Activated CD8-positive, alpha-beta memory T cell treated with anti-CD3 and anti-CD28 coated beads, Interleukin-2, amount 10 ng/mL, durations not matched to agents 7 days and 5 days (primary cell): ENCODE results near the gene FAM78B. TPM values are rescaled to one million over a fixed set of nuclear protein-coding genes. Genes with fewer than 3 reads are reported as not detected.

ENCODE experiments used
- ATAC-seq: fragments of 150-1000 bp; cut with Tn5 transposase; one replicate; pipeline ENCODE4 v1.10.0; 2021; ENCODE audit warnings: moderate library complexity
- CTCF ChIA-PET: fragments of 350-600 bp; sonication (Branson Sonifier 250); formaldehyde crosslinking; loops from one replicate; lab custom pipeline; 2021; ENCODE audit warnings: antibody characterized with exemption; lab: Charles Lee
- DNase-seq: peaks from one replicate; pipeline ENCODE4 v3.0.0-alpha.2; 2020
- H3K27ac Mint-ChIP-seq: one replicate; pipeline ENCODE4 v1.8.0; 2021; ENCODE audit warnings: mild to moderate bottlenecking, mixed read lengths
- H3K27me3 Mint-ChIP-seq: one replicate; pipeline ENCODE4 v1.8.0; 2021; ENCODE audit warnings: mixed read lengths
- H3K36me3 Mint-ChIP-seq: one replicate; pipeline ENCODE4 v1.8.0; 2021; ENCODE audit warnings: mild to moderate bottlenecking, mixed read lengths
- H3K4me1 Mint-ChIP-seq: one replicate; pipeline ENCODE4 v1.8.0; 2021; ENCODE audit warnings: mixed read lengths
- H3K4me3 Mint-ChIP-seq: one replicate; pipeline ENCODE4 v1.8.0; 2021; ENCODE audit warnings: mild to moderate bottlenecking, moderate library complexity, mixed read lengths
- H3K9me3 Mint-ChIP-seq: one replicate; pipeline ENCODE4 v1.8.0; 2022; ENCODE audit warnings: low read depth, mixed read lengths
- total RNA-seq, 2 experiments: library from RNA; stranded (reverse); gene quantifications; one replicate each; pipeline ENCODE4 v1.2.3, GENCODE V29; 2021

FAM78B gene
- total RNA-seq, 2 experiments from 2014 or later: 0.15 to 0.82 TPM

DNA sequence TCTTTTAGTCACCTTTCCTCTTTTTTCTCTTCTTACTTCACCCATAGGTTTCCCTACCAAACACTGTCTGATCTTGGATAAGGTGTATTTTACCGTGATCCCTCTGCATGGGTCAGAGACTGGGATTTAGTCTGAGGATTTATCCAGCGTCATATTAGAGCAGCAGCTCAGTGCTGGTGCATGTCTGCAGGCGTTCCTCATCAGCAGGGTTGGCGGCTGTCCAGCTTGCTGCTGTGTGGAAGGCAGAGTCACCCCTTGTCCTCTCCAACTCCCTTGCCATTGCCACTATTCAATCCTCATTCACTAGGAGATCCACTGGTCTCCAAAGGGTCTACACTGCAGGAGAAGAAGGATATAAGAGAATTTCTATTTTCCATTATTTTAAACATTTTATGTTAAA is 7.3 kb upstream of the FAM78B start:
- Mint-ChIP-seq H3K36me3 (no peaks in the 10 kb centered on the region), H3K27me3 (peaks cover 5% of the 10 kb centered on the region), H3K4me3 (no peak overlapping the region), H3K27ac (no peak overlapping the region), H3K4me1 (no peaks in the 10 kb centered on the region), H3K9me3 (no peaks in the 10 kb centered on the region)
- CTCF ChIA-PET: no interaction called here
- no peak for ATAC-seq
- DNase-seq: no peak

GRCh38 chr1:166172106-166172505 is 5.3 kb upstream of the FAM78B start:
- no peak for DNase-seq
- Mint-ChIP-seq H3K36me3 (no peaks in the 10 kb centered on the region), H3K9me3 (no peaks in the 10 kb centered on the region), H3K27me3 (peaks cover 24% of the 10 kb centered on the region), H3K4me3 (no peak overlapping the region), H3K4me1 (peaks cover 3% of the 10 kb centered on the region), H3K27ac (no peak overlapping the region)
- CTCF ChIA-PET: no interaction called here
- ATAC-seq: no peak

DNA sequence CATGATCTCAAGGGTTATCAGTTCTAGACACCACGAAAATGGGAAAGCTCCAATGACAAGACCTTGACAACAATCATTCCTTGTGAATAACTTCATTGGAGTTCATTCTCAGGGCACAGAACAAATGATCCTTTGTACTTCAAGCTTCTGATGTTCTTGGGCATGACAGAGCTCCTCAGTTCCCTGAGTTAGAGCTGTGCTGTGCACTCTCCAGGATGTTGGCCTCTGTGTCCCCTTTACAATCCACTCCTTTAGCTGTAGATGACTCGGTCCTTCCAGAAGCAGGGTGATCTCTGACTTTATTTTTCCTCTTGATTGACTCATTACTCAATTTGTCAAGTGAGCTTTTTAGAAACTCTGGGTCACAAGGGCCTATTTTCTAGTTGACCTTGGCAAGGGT is 3.9 kb upstream of the FAM78B start:
- no peaks in the 10 kb centered on the region for H3K36me3 Mint-ChIP-seq
- no peak overlapping the region for H3K4me3 Mint-ChIP-seq
- CTCF ChIA-PET: interaction anchor here (0.9 kb wide), 1 partner anchor 12 kb away, joined by 3 read pairs; no protein-coding TSS in a partner anchor
- H3K9me3 Mint-ChIP-seq: no peaks in the 10 kb centered on the region
- peaks cover 28% of the 10 kb centered on the region for H3K27me3 Mint-ChIP-seq
- ATAC-seq (no peak), DNase-seq (no peak)
- peaks cover 6% of the 10 kb centered on the region for H3K4me1 Mint-ChIP-seq
- H3K27ac Mint-ChIP-seq: no peak overlapping the region

DNA sequence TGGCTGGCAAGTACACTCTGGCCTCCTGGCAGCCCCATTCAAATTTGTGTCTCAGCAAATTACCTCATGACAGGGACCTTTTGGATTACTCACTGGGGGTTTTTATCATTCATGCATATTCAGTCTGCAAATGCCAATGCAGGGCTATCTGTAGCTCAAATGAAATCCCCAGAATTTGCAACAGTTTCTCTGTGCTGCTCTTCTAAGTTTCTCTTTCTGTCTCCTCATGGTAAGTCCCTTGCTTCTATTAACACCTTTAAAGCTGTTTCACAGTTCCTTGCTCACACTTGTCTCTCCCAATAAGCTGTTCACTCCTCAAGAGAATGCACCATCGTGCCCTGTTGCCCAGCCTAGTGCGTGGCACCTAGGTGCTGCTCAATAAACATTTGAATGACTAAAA is 3.3 kb upstream of the FAM78B start:
- ATAC-seq: no peak
- Mint-ChIP-seq H3K4me3 (no peak overlapping the region), H3K27ac (no peak overlapping the region), H3K9me3 (no peaks in the 10 kb centered on the region), H3K27me3 (peaks cover 35% of the 10 kb centered on the region), H3K36me3 (no peaks in the 10 kb centered on the region), H3K4me1 (peaks cover 9% of the 10 kb centered on the region)
- no peak for DNase-seq
- CTCF ChIA-PET: no interaction called here

DNA sequence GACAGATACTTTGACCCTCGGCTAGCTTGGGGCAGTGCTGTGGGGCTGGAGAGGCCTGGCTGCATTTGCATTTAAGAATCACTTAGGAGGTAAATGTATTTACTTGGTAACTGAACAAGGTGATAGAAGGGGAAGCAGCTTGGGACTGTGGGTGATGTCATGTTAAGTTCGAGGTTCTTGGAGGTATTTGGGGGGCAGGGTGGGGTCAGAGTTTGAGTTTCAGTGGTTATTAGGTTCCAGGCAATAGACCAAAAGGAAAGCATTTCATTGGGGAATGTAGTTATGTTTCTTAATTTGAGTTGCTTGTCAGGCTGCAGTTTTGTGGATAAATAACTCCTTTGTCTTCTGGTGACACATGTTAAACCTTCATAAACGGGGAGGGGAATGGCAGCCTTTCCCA is 2.4 kb upstream of the FAM78B start:
- no peak for DNase-seq
- no peak for ATAC-seq
- Mint-ChIP-seq H3K4me3 (no peak overlapping the region), H3K4me1 (peaks cover 9% of the 10 kb centered on the region), H3K36me3 (no peaks in the 10 kb centered on the region), H3K9me3 (no peaks in the 10 kb centered on the region), H3K27ac (no peak overlapping the region), H3K27me3 (peaks cover 43% of the 10 kb centered on the region)
- CTCF ChIA-PET: no interaction called here

- H3K27me3 Mint-ChIP-seq: peaks cover 59% of the 10 kb centered on the region
- ATAC-seq (no peak), DNase-seq (no peak)
- no peaks in the 10 kb centered on the region for H3K9me3 Mint-ChIP-seq
- peak overlapping the region; percentile 34 for H3K27ac Mint-ChIP-seq
- H3K4me3 Mint-ChIP-seq: peak overlapping the region; percentile 50
- CTCF ChIA-PET: no interaction called here
- H3K4me1 Mint-ChIP-seq: peaks cover 9% of the 10 kb centered on the region
- no peaks in the 10 kb centered on the region for H3K36me3 Mint-ChIP-seq
These were observed 748 bp upstream of the FAM78B start for GRCh38 chr1:166167572-166167925.

GRCh38 chr1:166166329-166166697 is 488 bp downstream of the FAM78B start:
- Mint-ChIP-seq H3K9me3 (no peaks in the 10 kb centered on the region), H3K36me3 (no peaks in the 10 kb centered on the region), H3K27ac (no peak overlapping the region), H3K4me1 (peaks cover 9% of the 10 kb centered on the region), H3K4me3 (no peak overlapping the region), H3K27me3 (peaks cover 67% of the 10 kb centered on the region)
- no peak for ATAC-seq
- CTCF ChIA-PET: no interaction called here
- DNase-seq: no peak

- H3K9me3 Mint-ChIP-seq: no peaks in the 10 kb centered on the region
- no peaks in the 10 kb centered on the region for H3K36me3 Mint-ChIP-seq
- CTCF ChIA-PET: no interaction called here
- no peak for DNase-seq
- peaks cover 9% of the 10 kb centered on the region for H3K4me1 Mint-ChIP-seq
- peaks cover 67% of the 10 kb centered on the region for H3K27me3 Mint-ChIP-seq
- peak overlapping the region; percentile 36 for H3K4me3 Mint-ChIP-seq
- H3K27ac Mint-ChIP-seq: no peak overlapping the region
- peak; percentile 32 for ATAC-seq
These were observed 1.0 kb downstream of the FAM78B start for GRCh38 chr1:166165661-166166328.

GRCh38 chr1:166164995-166165660 is 1.7 kb downstream of the FAM78B start:
- Mint-ChIP-seq H3K4me3 (peak overlapping the region; percentile 36), H3K4me1 (peaks cover 9% of the 10 kb centered on the region), H3K36me3 (no peaks in the 10 kb centered on the region), H3K27me3 (peaks cover 65% of the 10 kb centered on the region), H3K9me3 (no peaks in the 10 kb centered on the region), H3K27ac (no peak overlapping the region)
- no peak for DNase-seq
- CTCF ChIA-PET: no interaction called here
- no peak for ATAC-seq

DNA sequence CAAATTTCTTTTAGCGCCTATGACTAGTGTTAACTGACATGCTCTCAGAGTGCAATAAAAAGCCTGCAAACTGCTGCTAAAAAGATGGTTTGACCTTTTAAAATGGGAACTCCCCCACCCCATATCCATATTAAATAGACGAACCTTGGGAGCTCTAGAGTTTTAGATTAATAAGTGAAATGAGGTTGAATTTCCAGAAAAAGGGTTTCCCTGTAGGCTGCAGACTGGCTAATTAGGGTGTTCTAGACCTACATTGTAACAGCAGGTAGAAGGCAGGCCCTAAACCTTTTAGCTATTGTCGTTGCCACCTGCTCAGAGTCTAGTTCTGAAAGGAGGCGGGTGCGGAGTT is 2.2 kb downstream of the FAM78B start:
- ATAC-seq (no peak), DNase-seq (no peak)
- CTCF ChIA-PET: no interaction called here
- Mint-ChIP-seq H3K27me3 (peaks cover 64% of the 10 kb centered on the region), H3K4me3 (no peak overlapping the region), H3K9me3 (no peaks in the 10 kb centered on the region), H3K4me1 (peaks cover 9% of the 10 kb centered on the region), H3K36me3 (no peaks in the 10 kb centered on the region), H3K27ac (no peak overlapping the region)

- ATAC-seq (no peak), DNase-seq (no peak)
- H3K4me3 Mint-ChIP-seq: no peak overlapping the region
- CTCF ChIA-PET: no interaction called here
- no peaks in the 10 kb centered on the region for H3K36me3 Mint-ChIP-seq
- peaks cover 28% of the 10 kb centered on the region for H3K27me3 Mint-ChIP-seq
- no peaks in the 10 kb centered on the region for H3K4me1 Mint-ChIP-seq
- H3K9me3 Mint-ChIP-seq: no peaks in the 10 kb centered on the region
- no peak overlapping the region for H3K27ac Mint-ChIP-seq
These were observed 7.1 kb downstream of the FAM78B start for GRCh38 chr1:166159656-166160055.

GRCh38 chr1:166156674-166157073 is 10.1 kb downstream of the FAM78B start:
- H3K4me1 Mint-ChIP-seq: no peaks in the 10 kb centered on the region
- ATAC-seq: no peak
- no peak overlapping the region for H3K27ac Mint-ChIP-seq
- no peaks in the 10 kb centered on the region for H3K36me3 Mint-ChIP-seq
- DNase-seq: no peak
- peaks cover 4% of the 10 kb centered on the region for H3K27me3 Mint-ChIP-seq
- no peak overlapping the region for H3K4me3 Mint-ChIP-seq
- H3K9me3 Mint-ChIP-seq: no peaks in the 10 kb centered on the region
- CTCF ChIA-PET: no interaction called here

GRCh38 chr1:166155108-166155507 is 11.7 kb downstream of the FAM78B start:
- ATAC-seq (no peak), DNase-seq (no peak)
- Mint-ChIP-seq H3K4me3 (no peak overlapping the region), H3K4me1 (no peaks in the 10 kb centered on the region), H3K36me3 (no peaks in the 10 kb centered on the region), H3K27ac (no peak overlapping the region), H3K9me3 (no peaks in the 10 kb centered on the region), H3K27me3 (no peaks in the 10 kb centered on the region)
- CTCF ChIA-PET: no interaction called here

DNA sequence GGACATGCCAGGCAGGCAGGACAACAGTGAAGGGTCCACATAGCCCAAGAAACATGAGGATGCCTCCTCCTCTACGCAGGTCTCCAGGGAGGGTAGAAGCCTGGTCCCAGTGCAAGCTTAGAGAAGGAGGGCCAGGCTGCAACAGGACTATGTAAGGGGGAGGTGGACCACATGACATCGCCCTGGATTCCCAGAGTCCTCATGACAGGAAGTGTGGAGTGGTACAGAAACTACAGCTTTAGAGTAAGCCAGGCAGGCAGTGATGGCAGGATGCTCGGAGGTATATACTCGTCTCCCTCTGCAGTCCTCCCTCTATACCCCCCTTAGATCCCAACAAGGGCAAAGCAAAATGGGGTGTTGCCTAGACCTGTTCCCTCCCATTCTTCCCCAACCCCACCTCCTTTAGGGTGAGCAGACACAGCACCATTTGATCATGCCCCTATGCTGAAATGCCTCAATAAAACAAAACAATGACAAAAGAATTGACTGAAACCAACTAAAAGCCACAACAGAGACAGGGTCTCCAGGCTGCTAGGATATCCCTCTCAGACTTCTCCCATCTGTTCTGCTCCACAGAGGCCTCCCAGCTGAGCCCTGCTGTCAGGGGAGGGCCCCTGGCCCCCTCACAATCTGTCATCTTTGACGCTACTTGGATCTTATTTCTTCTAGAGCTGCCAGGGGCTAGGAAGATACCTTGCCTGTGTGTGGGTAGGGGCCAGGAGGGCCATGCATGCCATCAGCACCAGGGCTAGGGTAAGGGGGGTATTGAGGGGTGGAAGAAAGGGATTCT is 13.1 kb downstream of the FAM78B start:
- DNase-seq (no peak), ATAC-seq (no peak)
- Mint-ChIP-seq H3K4me1 (no peaks in the 10 kb centered on the region), H3K27ac (no peak overlapping the region), H3K4me3 (no peak overlapping the region), H3K27me3 (no peaks in the 10 kb centered on the region), H3K36me3 (no peaks in the 10 kb centered on the region), H3K9me3 (no peaks in the 10 kb centered on the region)
- CTCF ChIA-PET: no interaction called here
